ENCODE results near the gene MT2A.

MT2A gene

DNA sequence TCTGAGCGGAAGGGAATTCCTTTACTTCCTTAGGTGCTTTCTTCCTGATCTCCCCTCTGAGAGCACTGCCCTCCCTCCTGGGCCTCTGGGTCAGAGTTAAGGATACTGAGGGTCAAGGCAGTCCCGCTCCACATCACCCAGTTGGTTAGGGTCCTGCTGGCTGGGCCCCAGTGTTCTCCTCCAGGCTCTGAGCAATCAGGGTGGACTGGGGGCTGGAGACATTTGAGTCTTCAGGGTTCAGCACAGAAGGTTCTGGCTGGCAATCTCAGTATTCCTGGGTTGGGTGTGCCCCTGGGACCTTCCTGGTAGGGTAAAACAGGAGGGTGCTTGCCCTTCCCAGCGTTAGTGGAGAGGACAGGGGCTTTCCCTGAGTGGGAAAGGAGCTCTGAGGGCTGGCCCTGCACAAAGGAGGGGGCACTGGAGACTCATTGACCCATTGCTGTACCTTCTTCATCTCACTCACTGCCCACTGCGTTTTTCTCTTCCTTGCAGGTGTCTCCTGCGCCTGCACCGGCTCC lies 24.5 kb downstream of the MT2A start:
- TF ChIP-seq GATA1 (IDR thresholded peaks at IDR 0.05; ENCODE audit: low read depth, low read length) (no peak), POLR2A (IDR thresholded peaks at IDR 0.05; ENCODE audit: low read length) (no peak)
- DNase-seq, result no peak

DNA sequence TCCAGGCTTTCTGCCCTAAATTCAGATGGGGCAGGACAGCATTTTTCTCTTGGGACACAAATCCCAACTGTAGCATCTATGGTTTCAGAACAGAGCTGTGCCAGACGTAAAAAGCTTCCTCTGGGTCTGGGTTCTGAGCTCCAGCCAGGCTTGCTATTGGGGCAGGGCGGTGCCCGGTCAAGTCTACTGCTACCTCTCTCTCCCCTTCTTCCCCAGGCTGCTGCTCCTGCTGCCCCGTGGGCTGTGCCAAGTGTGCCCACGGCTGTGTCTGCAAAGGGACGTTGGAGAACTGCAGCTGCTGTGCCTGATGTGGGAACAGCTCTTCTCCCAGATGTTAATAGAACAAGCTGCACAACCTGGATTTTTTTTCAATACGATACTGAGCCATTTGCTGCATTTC lies 25.2 kb downstream of the MT2A start:
- DNase-seq, result no peak
- TF ChIP-seq POLR2A (IDR thresholded peaks at IDR 0.05; ENCODE audit: low read length), result no peak

DNA sequence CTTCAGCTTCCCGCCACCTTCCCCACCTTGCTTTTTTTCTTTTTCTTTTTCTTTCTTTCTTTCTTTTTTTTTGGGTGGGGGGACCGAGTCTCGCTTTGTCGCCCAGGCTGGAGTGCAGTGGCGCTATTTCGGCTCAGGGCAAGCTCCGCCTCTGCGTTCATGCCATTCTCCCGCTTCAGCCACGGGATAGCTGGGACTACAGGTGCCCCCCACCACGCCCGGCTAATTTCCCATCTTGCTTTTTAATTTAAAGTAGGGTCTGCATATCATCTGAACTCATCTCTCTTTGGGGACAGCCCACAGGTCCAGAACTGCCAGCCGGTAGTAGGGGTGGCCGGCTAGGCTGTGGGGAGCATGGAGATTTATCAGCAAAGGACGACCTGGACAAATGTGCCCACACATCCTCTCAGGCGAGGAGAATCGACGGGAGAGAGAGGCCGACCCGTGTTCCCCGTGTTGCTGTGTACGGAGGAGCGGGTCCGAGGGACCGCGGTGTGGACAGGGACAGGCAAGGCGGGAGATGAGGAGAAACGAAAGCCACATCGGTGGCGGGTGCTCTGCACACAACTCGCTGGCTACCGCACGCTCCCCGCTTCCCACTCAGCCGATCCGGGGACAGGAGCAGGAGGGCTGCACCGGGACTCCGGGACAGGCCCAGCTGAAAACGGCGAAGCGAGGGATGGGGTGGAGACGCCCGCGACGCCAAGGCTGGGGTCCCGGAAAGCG lies 26.5 kb downstream of the MT2A start:
- no peak for TF ChIP-seq POLR2A (IDR thresholded peaks at IDR 0.05; ENCODE audit: low read length)
- no peak for TF ChIP-seq GATA1 (IDR thresholded peaks at IDR 0.05; ENCODE audit: low read depth, low read length)

DNA sequence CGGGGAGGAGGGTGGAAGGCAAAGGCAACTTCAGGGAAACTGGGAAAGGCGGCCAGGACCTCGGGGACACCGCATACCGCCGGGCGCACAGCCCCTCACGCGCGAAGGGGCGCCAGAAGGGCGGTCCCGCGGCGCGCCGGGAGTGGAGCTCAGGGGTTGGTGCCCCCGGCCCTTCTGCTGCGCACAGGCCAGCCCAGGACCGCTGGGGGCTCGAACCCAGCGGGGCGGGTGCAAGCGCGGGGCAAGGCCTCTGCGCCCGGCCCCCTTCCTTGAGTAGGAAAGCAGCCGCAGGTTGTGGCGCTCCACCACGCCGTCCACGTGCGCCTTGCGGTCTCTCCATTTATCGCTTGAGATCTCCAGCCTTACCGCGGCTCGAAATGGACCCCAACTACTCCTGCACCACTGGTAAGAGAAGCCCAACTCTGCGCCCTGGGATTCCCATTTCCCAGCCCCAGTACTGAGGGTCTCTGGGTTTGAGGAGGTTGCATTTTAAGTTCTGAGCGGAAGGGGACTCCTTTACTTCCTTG lies 27.1 kb downstream of the MT2A start:
- TF ChIP-seq GATA1 (IDR thresholded peaks at IDR 0.05; ENCODE audit: low read depth, low read length) (no peak), POLR2A (IDR thresholded peaks at IDR 0.05; ENCODE audit: low read length) (no peak)
- DNase-seq, result no peak

More for the DNA sequence above, 26.5 kb downstream of the MT2A start:
- DNase-seq, result no peak

DNA sequence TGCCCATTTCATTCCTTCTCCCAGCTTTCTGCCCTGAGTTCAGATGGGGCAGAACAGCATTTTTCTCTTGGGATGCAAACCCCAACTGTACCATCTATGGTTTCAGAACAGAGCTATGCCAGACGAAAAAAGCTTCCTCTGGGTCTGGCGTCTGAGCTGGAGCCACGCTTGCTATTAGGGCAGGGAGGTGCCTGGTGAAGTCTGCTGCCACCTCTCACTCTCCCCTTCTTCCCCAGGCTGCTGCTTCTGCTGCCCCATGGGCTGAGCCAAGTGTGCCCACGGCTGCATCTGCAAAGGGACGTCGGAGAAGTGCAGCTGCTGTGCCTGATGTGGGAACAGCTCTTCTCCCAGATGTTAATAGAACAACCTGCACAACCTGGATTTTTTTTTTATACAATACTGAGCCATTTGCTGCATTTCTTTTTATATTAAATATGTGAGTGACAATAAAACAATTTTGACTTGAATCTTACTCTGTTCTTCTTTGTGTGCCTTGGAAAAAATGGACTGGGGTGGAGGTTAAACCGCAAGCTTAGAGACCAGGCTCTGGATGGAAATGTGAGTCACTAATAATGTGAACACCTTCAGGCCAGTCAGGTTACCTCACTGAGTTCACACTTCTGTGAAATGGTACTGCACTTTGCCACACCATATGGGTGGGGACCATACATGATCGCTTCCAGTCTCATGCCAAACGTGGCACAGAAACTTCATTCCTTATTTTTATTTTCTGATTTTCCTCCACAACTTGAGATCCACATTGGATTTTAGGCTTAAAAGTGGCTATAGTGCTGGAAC lies 28.4 kb downstream of the MT2A start:
- no peak for DNase-seq
- TF ChIP-seq POLR2A (IDR thresholded peaks at IDR 0.05; ENCODE audit: low read length) (no peak), GATA1 (IDR thresholded peaks at IDR 0.05; ENCODE audit: low read depth, low read length) (no peak)

DNA sequence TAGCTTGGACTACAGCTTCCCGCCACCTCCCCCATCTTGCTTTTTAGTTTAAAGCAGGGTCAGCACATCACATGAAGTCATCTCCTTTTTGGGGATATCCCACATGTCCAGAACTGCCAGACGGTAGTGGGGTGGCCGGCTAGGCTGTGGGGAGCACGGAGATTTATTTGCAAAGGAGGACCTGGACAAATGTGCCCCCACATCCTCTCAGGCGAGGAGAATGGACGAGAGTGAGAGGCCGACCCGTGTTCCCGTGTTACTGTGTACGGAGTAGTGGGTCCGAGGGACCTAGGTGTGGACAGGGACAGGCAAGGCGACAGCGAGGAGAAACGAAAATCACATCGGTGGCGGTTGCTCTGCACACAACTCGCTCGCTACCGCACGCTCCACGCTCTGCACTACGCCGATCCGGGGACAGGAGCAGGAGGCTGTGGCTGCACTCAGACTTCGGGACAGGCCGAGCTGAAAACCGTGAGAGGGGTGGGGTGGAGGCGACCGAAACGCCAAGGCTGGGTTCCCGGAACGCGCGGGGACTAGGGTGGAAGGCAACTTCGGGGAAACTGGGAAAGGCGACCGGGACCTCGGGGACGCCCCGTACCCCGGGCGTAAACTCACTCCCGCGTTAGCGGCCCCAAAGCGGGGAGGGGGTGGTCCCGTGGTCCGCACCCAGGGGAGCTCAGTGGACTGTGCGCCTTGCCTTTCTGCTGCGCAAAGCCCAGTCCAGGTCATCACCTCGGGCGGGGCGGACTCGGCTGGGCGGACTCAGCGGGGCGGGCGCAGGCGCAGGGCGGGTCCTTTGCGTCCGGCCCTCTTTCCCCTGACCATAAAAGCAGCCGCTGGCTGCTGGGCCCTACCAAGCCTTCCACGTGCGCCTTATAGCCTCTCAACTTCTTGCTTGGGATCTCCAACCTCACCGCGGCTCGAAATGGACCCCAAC lies 29.7 kb downstream of the MT2A start, which contains the start of gene MT1A:
Gene MT1A, plus strand, starts transcription at position 853 of the 937 bp plus-strand sequence. Its CDS starts 73 bp downstream, at position 926.
- no peak for DNase-seq
- TF ChIP-seq POLR2A (IDR thresholded peaks at IDR 0.05; ENCODE audit: low read length), result no peak
- TF ChIP-seq GATA1 (IDR thresholded peaks at IDR 0.05; ENCODE audit: low read depth, low read length), result no peak

DNA sequence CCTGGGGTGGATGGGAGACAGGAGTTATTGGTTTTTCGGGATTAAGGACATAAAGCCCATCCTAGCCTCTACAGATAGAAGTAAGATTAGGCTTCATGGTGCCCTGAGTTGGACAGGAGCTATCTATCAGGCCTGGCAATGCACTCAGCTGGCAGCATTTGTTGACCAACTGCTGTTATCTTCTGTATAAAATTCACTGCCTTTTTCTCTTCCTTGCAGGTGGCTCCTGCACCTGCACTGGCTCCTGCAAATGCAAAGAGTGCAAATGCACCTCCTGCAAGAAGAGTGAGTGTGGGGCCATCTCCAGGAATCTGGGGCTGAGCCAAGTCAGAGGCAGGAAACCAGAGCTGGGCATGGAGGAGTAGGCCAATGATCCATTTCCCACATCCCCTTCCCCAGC lies 30.7 kb downstream of the MT2A start:
- TF ChIP-seq POLR2A (IDR thresholded peaks at IDR 0.05; ENCODE audit: low read length) (no peak), GATA1 (IDR thresholded peaks at IDR 0.05; ENCODE audit: low read depth, low read length) (no peak)
- no peak for DNase-seq

DNA sequence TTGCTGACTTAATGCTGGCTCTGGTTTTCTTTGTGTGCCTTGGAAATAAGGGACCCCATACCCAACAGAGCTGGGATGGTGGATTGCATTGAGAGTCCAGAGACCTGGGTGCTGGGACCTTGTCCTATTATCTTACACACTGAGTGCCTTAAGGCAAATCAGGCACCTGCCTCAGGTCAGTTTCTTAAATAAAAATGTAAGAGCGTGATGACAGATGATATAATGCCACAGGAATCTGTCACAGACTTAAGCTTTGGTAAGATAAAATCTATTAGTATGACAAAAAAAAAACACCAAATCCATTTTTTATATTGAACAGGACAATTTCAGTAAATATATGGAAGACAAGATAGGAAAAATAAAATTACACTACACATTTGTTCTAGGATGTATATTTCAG lies 31.7 kb downstream of the MT2A start:
- no peak for TF ChIP-seq POLR2A (IDR thresholded peaks at IDR 0.05; ENCODE audit: low read length)
- TF ChIP-seq GATA1 (IDR thresholded peaks at IDR 0.05; ENCODE audit: low read depth, low read length), result no peak
- no peak for DNase-seq

DNA sequence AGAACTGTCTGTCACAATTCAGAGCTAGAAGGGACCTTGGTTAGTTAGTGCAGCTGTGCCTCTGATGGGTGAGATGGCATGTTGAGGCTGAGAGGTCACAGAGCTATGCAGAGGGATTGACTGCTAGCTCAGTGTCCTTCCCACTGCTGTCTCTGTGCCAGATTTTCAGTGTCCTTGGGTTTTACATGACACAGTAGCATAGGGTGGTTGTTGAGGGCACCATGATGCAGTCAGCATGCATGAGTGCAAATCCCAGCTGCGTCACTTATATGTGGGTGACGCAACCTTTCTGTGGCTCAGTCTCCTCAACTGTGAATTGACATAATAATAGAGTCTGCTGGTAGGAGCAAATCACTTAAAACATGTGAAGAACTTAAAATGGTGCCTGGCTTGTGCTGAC lies 32.8 kb downstream of the MT2A start:
- TF ChIP-seq GATA1 (IDR thresholded peaks at IDR 0.05; ENCODE audit: low read depth, low read length) (no peak), POLR2A (IDR thresholded peaks at IDR 0.05; ENCODE audit: low read length) (no peak)

DNA sequence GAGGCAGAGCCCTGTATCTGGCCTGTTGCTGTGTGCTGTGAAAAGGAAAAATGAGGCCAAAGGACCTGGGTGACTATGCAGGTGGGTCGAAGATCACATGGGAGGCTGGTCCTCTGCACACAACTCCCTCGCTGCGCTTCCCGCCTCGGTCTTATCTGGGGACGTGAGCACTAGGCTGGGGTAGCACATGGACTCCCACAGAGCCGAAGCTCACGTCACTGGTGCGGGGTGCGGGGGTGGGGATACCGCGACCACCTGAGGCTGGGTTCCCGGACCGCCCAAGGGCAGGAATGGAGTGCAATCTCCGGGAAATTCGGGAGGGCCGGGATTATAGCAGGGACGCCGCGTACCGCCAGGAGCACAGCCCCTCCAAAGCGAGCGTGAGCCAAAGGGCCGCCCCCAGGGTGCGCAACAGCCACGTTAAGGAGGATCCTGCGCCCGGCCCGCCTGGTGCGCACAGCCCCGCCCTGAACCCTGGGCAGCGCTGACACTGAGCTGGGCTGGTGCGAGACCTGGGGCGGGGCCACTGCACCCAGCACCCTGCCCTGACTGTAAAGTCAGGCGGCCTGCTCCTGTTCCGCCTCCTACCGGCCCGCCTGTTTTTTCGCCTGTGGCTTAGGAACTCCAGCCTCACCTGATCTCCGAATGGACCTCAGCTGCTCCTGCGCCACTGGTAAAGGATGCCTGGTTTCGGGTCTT lies 34.8 kb downstream of the MT2A start:
- TF ChIP-seq GATA1 (IDR thresholded peaks at IDR 0.05; ENCODE audit: low read depth, low read length) (no peak), POLR2A (IDR thresholded peaks at IDR 0.05; ENCODE audit: low read length) (no peak)
- DNase-seq, result peak; percentile 65

More for the DNA sequence above, 32.8 kb downstream of the MT2A start:
- no peak for DNase-seq

DNA sequence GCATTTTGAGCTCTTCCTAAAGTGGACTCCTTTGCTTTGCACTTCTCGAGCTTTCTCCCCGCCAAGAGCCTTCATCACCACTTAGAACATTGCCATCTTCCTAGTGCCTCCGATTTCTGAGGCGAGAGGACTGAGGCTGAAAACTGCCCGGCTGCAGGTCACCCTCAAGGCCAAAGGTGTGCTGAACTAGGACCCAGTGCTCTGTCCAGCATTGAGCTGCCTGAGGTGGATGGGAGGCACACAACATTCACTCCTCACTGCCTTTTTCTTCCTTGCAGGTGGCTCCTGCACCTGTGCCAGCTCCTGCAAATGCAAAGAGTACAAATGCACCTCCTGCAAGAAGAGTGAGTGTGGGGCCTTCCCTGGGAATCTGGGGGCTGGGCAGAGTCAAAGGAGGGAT lies 35.4 kb downstream of the MT2A start:
- TF ChIP-seq GATA1 (IDR thresholded peaks at IDR 0.05; ENCODE audit: low read depth, low read length) (no peak), POLR2A (IDR thresholded peaks at IDR 0.05; ENCODE audit: low read length) (no peak)
- DNase-seq, result no peak

DNA sequence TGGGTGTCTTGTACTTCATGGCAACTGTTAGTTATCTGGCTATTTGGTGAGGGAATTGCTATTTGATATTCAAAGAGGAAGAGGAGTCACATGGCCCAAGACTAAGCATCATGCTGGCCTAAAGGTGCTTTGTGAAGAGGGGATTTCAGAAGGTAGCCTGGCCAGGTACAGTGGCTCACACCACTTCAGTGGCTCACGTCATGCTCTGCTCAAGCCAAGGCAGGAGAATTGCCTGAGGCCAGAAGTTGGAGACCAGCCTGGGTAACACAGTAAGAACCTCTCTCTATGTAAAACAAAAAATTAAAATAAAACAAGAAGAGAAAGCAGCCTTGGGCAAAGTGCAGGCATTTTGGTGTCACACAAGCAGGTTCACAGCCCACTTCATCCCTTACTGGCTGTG lies 36.9 kb downstream of the MT2A start:
- DNase-seq, result no peak
- no peak for TF ChIP-seq POLR2A (IDR thresholded peaks at IDR 0.05; ENCODE audit: low read length)
- TF ChIP-seq GATA1 (IDR thresholded peaks at IDR 0.05; ENCODE audit: low read depth, low read length), result no peak

DNA sequence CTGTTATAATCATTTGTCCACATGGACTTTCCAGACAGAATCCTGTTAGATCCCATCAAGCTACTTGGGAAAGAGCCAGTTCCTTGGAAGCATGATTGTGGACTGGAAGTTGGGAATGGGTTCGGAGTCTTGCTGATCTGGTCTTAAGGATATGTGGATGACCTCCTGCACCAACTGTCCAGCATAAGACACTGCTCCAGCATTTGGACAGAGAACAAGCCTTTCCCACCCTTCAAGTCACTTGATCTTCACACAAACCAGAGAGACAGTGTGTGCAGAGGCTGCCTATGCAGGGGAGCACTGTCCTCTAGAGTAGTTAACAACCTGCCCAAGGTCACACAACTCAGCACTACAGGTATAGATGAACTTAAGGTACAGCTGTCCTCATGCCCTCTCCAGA lies 37.5 kb downstream of the MT2A start:
- no peak for DNase-seq
- TF ChIP-seq GATA1 (IDR thresholded peaks at IDR 0.05; ENCODE audit: low read depth, low read length) (no peak), POLR2A (IDR thresholded peaks at IDR 0.05; ENCODE audit: low read length) (no peak)
